ENCODE results near the gene CTCFL.

CTCFL gene

DNA sequence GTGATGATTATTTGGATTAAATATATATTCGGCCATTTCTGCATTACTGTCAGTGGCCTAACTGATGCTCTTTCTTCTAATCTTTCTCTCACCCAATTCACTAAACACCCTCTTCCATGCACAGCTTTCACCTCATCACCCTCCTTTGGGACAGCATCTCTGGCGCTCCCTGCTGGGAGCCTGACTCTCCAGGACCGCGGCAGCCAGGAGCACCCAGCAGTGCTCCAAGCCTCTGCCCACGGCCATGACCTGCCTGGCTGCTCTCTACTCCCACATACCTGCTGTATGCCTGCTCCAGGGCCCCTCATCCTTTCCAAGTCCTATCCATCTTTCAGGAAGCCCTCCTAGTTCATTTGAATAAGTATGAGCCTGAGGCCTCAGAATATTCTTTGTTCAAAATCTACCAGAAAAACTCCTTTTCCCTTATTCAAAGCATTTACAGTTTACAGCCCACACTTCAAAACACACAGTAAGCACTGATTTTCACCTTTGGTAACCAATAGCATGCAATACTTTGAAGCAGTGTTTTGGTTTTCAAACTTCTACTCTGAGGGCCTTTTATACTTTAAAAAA, 15.2 kb downstream of the CTCFL start:
- no peak for TF ChIP-seq GABPA (IDR thresholded peaks at IDR 0.05; ENCODE audit: low read depth)
- peak; percentile 11 for TF ChIP-seq CTCF (IDR thresholded peaks at IDR 0.05; ENCODE audit: insufficient read depth, low read length)
- DNase-seq (ENCODE audit: low read depth in 1 of 2, low spot score in 1 of 2): peak in 1 of 2 experiments; percentile 44
- H3K27ac ChIP-seq (replicated peaks): no peak overlapping the region
- peaks cover 42% of the 10 kb centered on the region for H3K27me3 ChIP-seq (ENCODE audit: insufficient read depth, poor library complexity, severe bottlenecking)
- no peak overlapping the region for H3K4me3 ChIP-seq (replicated peaks; ENCODE audit: insufficient read depth, low read length)

DNA sequence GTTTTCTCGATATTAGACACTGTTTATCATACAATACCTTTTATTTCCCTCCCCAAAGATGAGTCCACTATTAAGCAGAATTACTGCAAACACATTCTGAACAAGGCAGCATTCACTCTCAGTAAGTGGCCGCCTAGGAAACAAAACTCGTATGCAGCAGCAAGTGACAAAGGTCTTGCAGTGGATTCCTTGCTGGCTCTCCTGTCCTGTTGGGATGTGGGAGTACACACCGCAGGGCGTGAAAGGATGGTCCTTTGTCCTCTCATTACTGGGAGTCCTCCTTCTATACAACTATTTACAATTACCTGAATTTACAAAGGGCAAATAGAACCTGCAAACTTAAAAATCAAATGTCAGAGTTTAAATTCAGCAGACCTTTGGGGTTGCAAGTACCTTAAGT, 16.1 kb downstream of the CTCFL start:
- TF ChIP-seq, protein P1, sequence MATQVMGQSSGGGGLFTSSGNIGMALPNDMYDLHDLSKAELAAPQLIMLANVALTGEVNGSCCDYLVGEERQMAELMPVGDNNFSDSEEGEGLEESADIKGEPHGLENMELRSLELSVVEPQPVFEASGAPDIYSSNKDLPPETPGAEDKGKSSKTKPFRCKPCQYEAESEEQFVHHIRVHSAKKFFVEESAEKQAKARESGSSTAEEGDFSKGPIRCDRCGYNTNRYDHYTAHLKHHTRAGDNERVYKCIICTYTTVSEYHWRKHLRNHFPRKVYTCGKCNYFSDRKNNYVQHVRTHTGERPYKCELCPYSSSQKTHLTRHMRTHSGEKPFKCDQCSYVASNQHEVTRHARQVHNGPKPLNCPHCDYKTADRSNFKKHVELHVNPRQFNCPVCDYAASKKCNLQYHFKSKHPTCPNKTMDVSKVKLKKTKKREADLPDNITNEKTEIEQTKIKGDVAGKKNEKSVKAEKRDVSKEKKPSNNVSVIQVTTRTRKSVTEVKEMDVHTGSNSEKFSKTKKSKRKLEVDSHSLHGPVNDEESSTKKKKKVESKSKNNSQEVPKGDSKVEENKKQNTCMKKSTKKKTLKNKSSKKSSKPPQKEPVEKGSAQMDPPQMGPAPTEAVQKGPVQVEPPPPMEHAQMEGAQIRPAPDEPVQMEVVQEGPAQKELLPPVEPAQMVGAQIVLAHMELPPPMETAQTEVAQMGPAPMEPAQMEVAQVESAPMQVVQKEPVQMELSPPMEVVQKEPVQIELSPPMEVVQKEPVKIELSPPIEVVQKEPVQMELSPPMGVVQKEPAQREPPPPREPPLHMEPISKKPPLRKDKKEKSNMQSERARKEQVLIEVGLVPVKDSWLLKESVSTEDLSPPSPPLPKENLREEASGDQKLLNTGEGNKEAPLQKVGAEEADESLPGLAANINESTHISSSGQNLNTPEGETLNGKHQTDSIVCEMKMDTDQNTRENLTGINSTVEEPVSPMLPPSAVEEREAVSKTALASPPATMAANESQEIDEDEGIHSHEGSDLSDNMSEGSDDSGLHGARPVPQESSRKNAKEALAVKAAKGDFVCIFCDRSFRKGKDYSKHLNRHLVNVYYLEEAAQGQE (IDR thresholded peaks at IDR 0.05; ENCODE audit: insufficient replicate concordance, low read depth): no peak
- TF ChIP-seq CTCF (IDR thresholded peaks at IDR 0.05; ENCODE audit: insufficient read depth, low read length): no peak
- no peak for TF ChIP-seq GABPA (IDR thresholded peaks at IDR 0.05; ENCODE audit: low read depth)
- TF ChIP-seq SPI1 (IDR thresholded peaks at IDR 0.05; ENCODE audit: borderline replicate concordance, low read depth): no peak
- TF ChIP-seq POLR2AphosphoS5 (IDR thresholded peaks at IDR 0.05; ENCODE audit: low read depth): no peak
- Histone ChIP-seq H3K27ac (replicated peaks) (no peak overlapping the region), H3K27me3 (ENCODE audit: insufficient read depth, poor library complexity, severe bottlenecking) (peaks cover 40% of the 10 kb centered on the region), H3K4me3 (replicated peaks; ENCODE audit: insufficient read depth, low read length) (no peak overlapping the region)
- DNase-seq (ENCODE audit: low read depth in 1 of 2, low spot score in 1 of 2): no peak

- no peak for DNase-seq (ENCODE audit: low read depth in 1 of 2, low spot score in 1 of 2)
- H3K27ac ChIP-seq (replicated peaks): no peak overlapping the region
- TF ChIP-seq, protein P1 (IDR thresholded peaks at IDR 0.05; ENCODE audit: insufficient replicate concordance, low read depth): no peak
- no peak for TF ChIP-seq CTCF (IDR thresholded peaks at IDR 0.05; ENCODE audit: insufficient read depth, low read length)
- TF ChIP-seq SPI1 (IDR thresholded peaks at IDR 0.05; ENCODE audit: borderline replicate concordance, low read depth): no peak
- no peak for TF ChIP-seq GABPA (IDR thresholded peaks at IDR 0.05; ENCODE audit: low read depth)
- peaks cover 42% of the 10 kb centered on the region for H3K27me3 ChIP-seq (ENCODE audit: insufficient read depth, poor library complexity, severe bottlenecking)
- H3K4me3 ChIP-seq (replicated peaks; ENCODE audit: insufficient read depth, low read length): no peak overlapping the region
These were observed 16.6 kb downstream of the CTCFL start for GRCh38 chr20:57508381-57508780.

DNA sequence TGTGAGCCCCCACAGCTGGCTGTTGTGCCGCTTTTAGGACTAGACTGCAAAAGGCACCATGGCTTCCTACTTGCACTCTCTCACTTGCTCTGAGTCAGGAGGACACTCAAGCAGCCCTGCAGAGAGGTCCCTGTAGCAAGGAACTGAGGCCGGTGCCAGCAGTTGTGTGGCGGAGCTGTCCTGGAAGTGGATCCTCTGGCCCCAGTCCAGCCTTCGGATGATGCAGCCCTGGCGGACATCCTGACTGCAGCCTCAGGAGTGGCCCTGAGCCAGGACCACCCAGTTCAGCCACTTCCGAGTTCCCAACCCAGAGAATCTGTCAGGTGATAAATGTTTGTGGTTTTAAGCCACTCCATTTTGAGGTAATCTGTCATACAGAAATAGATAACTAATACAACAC, 17.5 kb downstream of the CTCFL start:
- Histone ChIP-seq H3K4me3 (replicated peaks; ENCODE audit: insufficient read depth, low read length) (no peak overlapping the region), H3K27me3 (ENCODE audit: insufficient read depth, poor library complexity, severe bottlenecking) (peaks cover 43% of the 10 kb centered on the region), H3K27ac (replicated peaks) (no peak overlapping the region)
- TF ChIP-seq CTCF (IDR thresholded peaks at IDR 0.05; ENCODE audit: insufficient read depth, low read length): no peak
- no peak for TF ChIP-seq GABPA (IDR thresholded peaks at IDR 0.05; ENCODE audit: low read depth)
- no peak for TF ChIP-seq POLR2AphosphoS5 (IDR thresholded peaks at IDR 0.05; ENCODE audit: low read depth)
- no peak for TF ChIP-seq SPI1 (IDR thresholded peaks at IDR 0.05; ENCODE audit: borderline replicate concordance, low read depth)
- TF ChIP-seq, protein P1 (IDR thresholded peaks at IDR 0.05; ENCODE audit: insufficient replicate concordance, low read depth): no peak
- DNase-seq (ENCODE audit: low read depth in 1 of 2, low spot score in 1 of 2): no peak

All from HL-60 (cell line).